HepG2 (cell line): Measurements from ENCODE around the gene SMARCA2. TPM values are rescaled to one million over a fixed set of nuclear protein-coding genes. Genes with fewer than 3 reads are reported as not detected.

Source experiments
- ATAC-seq: fragments of 200-7000 bp; cut with Tn5 transposase; 3 replicates; pipeline ENCODE4 v1.9.1; 2020; ENCODE audit warnings: mild to moderate bottlenecking, moderate library complexity
- BruUV-seq: library from RNA; stranded (reverse); fragments of 400-500 nt; replicated peaks from 2 replicates; lab custom pipeline; 2021; lab: Mats Ljungman, UMichigan
- CTCF ChIA-PET: fragments of 300-600 bp; formaldehyde crosslinking; extraction: SDS; loops from one replicate; lab custom pipeline; 2021; ENCODE audit warnings: low total read pairs, inconsistent platforms, low intra/inter-chr PET ratio; lab: Yijun Ruan, JAX
- POLR2A ChIA-PET: fragments of 350-600 bp; sonication (Branson Sonifier 250); formaldehyde crosslinking; loops from one replicate; lab custom pipeline; 2020; ENCODE audit warnings: antibody characterized with exemption, inconsistent platforms; lab: Yijun Ruan, JAX
- DNase-seq: peaks from one replicate; pipeline ENCODE4 v3.0.0-alpha.2; 2015; ENCODE audit warnings: low spot score
- FAIRE-seq: peaks from 3 replicates; lab custom pipeline; 2011; peaks lifted over from hg19 to GRCh38; lab: Jason Lieb, UNC
- H2AFZ ChIP-seq: one replicate; pipeline ENCODE4 v1.6.1; 2011; ENCODE audit warnings: low read length, inconsistent platforms
- H3K27ac ChIP-seq: fragments of 300-600 bp; 3 replicates; pipeline ENCODE4 v1.8.0; 2011; ENCODE audit warnings: mixed run types, mild to moderate bottlenecking, mixed read lengths, low read length, inconsistent platforms; ENCODE audit not compliant: insufficient read depth; ENCODE audit errors: extremely low read length
- H3K27me3 ChIP-seq, 2 experiments: fragments of 200-600 bp in 1 of 2; 2 replicates in 1 of 2; 3 replicates in 1 of 2; pipeline versions ENCODE4 v1.6.0 to v1.8.0; 2011; ENCODE audit warnings: low read length in 2 of 2, mild to moderate bottlenecking in 2 of 2, moderate library complexity in 2 of 2, inconsistent platforms in 1 of 2; ENCODE audit not compliant: insufficient read depth in 2 of 2, control insufficient read depth in 1 of 2
- H3K36me3 ChIP-seq, 2 experiments: fragments of 200-600 bp in 1 of 2; replicated peaks in 1 of 2; 2 replicates in 1 of 2; 3 replicates in 1 of 2; pipeline versions ENCODE4 v1.5.1 to v1.8.0; 2011; ENCODE audit warnings: low read length in 2 of 2, inconsistent platforms in 1 of 2; ENCODE audit not compliant: insufficient read depth in 2 of 2, control insufficient read depth in 1 of 2
- H3K4me1 ChIP-seq: 2 replicates; pipeline ENCODE4 v1.5.1; 2012; ENCODE audit warnings: low read length, inconsistent platforms; ENCODE audit not compliant: insufficient read depth
- H3K4me2 ChIP-seq: 2 replicates; pipeline ENCODE4 v1.6.0; 2011; ENCODE audit warnings: low read depth, low read length, inconsistent platforms
- H3K4me3 ChIP-seq, 3 experiments: fragments of 200-600 bp in 1 of 3; sonication (generic), shearing (Covaris generic) in 1 of 3; replicated peaks in 1 of 3; 2 replicates each; pipeline ENCODE4 v1.5.1; 2011 to 2016; ENCODE audit warnings: low read length in 3 of 3, inconsistent platforms in 2 of 3, low read depth in 2 of 3, mild to moderate bottlenecking in 2 of 3, control low read depth in 1 of 3, mixed read lengths in 1 of 3; ENCODE audit not compliant: insufficient read depth in 1 of 3
- H3K79me2 ChIP-seq: one replicate; pipeline ENCODE4 v1.6.1; 2011; ENCODE audit warnings: low read length, inconsistent platforms; ENCODE audit not compliant: insufficient read depth
- H3K9ac ChIP-seq: 2 replicates; pipeline ENCODE4 v1.6.0; 2011; ENCODE audit warnings: mild to moderate bottlenecking, low read depth, low read length, inconsistent platforms; ENCODE audit not compliant: insufficient read depth
- H3K9me3 ChIP-seq: 2 replicates; pipeline ENCODE4 v1.5.1; 2012; ENCODE audit warnings: mild to moderate bottlenecking, low read length
- H4K20me1 ChIP-seq: 2 replicates; pipeline ENCODE4 v1.6.0; 2011; ENCODE audit warnings: inconsistent platforms, mild to moderate bottlenecking, low read length, moderate library complexity; ENCODE audit not compliant: insufficient read depth
- BHLHE40 ChIP-seq: IDR thresholded peaks from 2 replicates; pipeline ENCODE4 v1.6.1; 2011; ENCODE audit warnings: low read length, improper control_type of control experiment
- CC2D1A ChIP-seq: sonication (generic); formaldehyde crosslinking; IDR thresholded peaks from 2 replicates; pipeline ENCODE4 v1.8.1; 2023; ENCODE audit warnings: mild to moderate bottlenecking, missing genetic modification reagents
- CCDC6 ChIP-seq: sonication (generic); formaldehyde crosslinking; IDR thresholded peaks from 2 replicates; pipeline ENCODE4 v1.8.1; 2022; ENCODE audit warnings: mild to moderate bottlenecking, missing genetic modification reagents, moderate library complexity
- CENPT ChIP-seq: sonication (generic); formaldehyde crosslinking; IDR thresholded peaks from 2 replicates; pipeline ENCODE4 v1.8.0; 2022; ENCODE audit warnings: low read depth, mild to moderate bottlenecking, moderate library complexity, missing genetic modification reagents
- CREM ChIP-seq, 2 experiments: sonication (generic) in 1 of 2; formaldehyde crosslinking in 1 of 2; IDR thresholded peaks; 2 replicates each; pipeline versions ENCODE4 v1.4.0 to v1.6.1; 2016 to 2020; ENCODE audit warnings: antibody characterized with exemption in 1 of 2, mild to moderate bottlenecking in 1 of 2, missing genetic modification reagents in 1 of 2
- MAFG ChIP-seq: sonication (generic); formaldehyde crosslinking; IDR thresholded peaks from 2 replicates; pipeline ENCODE4 v1.5.1; 2020; ENCODE audit warnings: mild to moderate bottlenecking, missing genetic modification reagents
- PRDM4 ChIP-seq: sonication (generic); formaldehyde crosslinking; IDR thresholded peaks from 2 replicates; pipeline ENCODE4 v1.9.0; 2021; ENCODE audit warnings: missing genetic modification reagents, borderline replicate concordance
- RFX5 ChIP-seq: IDR thresholded peaks from 2 replicates; pipeline ENCODE4 v1.6.1; 2011; ENCODE audit warnings: low read depth, low read length, improper control_type of control experiment
- YEATS4 ChIP-seq: sonication (generic); formaldehyde crosslinking; IDR thresholded peaks from 2 replicates; pipeline ENCODE4 v1.4.0; 2020; ENCODE audit warnings: missing genetic modification reagents, borderline replicate concordance
- ZNF136 ChIP-seq: sonication (generic); formaldehyde crosslinking; IDR thresholded peaks from 2 replicates; pipeline ENCODE4 v1.8.1; 2022; ENCODE audit warnings: low read depth, mild to moderate bottlenecking, moderate library complexity, missing genetic modification reagents
- ZNF530 ChIP-seq: sonication (generic); formaldehyde crosslinking; IDR thresholded peaks from 2 replicates; pipeline ENCODE4 v1.5.0; 2020; ENCODE audit warnings: low read depth, mild to moderate bottlenecking, missing genetic modification reagents
- ZNF557 ChIP-seq: sonication (generic); formaldehyde crosslinking; IDR thresholded peaks from 2 replicates; pipeline ENCODE4 v1.4.0; 2020; ENCODE audit warnings: missing genetic modification reagents
- WGBS: methylation state at CpG from one replicate; pipeline ENCODE4 v1.1.6; 2017; ENCODE audit warnings: low lambda C conversion rate; 5-methylcytosine and 5-hydroxymethylcytosine counted together
- in situ Hi-C: cut with HindIII; loops from 2 replicates; pipeline ENCODE4 v1.10.0; 2017; ENCODE audit warnings: low pct_unique_long_range_greater_than_20kb; ENCODE audit not compliant: extremely low pct_ligation_motif_present
- intact Hi-C: fragments of 100-400 bp; cut with micrococcal nuclease; formaldehyde crosslinking; loops from one replicate; pipeline ENCODE4 v1.10.0; 2022; ENCODE audit not compliant: unreplicated experiment
- polyA plus RNA-seq, 8 experiments: library from polyadenylated mRNA; depleted of rRNA in 3 of 8; stranded (reverse) in 7 of 8; unstranded in 1 of 8; fragments of >200 nt; fragmentation: Illumina TruSeq in 4 of 8; extraction: Trizol in 4 of 8; gene quantifications; 2 replicates each; pipeline versions ENCODE4 v1.2.1 to v1.2.3, GENCODE V29; 2011 to 2016; ENCODE audit warnings: low read depth in 4 of 8, missing spikeins in 1 of 8, mixed read lengths in 1 of 8; ENCODE audit not compliant: insufficient read depth in 1 of 8
- total RNA-seq, 5 experiments: library from RNA; depleted of rRNA; stranded (reverse); fragments of >200 nt; fragmentation: Illumina TruSeq; extraction: Trizol; gene quantifications; 2 replicates each; pipeline ENCODE4 v1.2.3, GENCODE V29; 2016; ENCODE audit warnings: low read depth in 1 of 5

SMARCA2 gene
- total and polyA plus RNA-seq, 2 of the 13 experiments (the other 11 are each of a cell fraction or from before 2014, with no cell fraction given), result 22.5 to 23.7 TPM

GRCh38 chr9:2086116-2086515 lies 71.0 kb downstream of the SMARCA2 start:
- ATAC-seq, result no peak
- Histone ChIP-seq H3K9ac (no peak overlapping the region), H3K4me1 (no peaks in the 10 kb centered on the region)
- TF ChIP-seq CENPT (CRISPR knock-in tag) (no peak), CREM (IDR thresholded peaks at IDR 0.05) (no peak), CREM (CRISPR knock-in tag; IDR thresholded peaks at IDR 0.05) (no peak)
- TF ChIP-seq, all 625 proteins: peak for 0
- ChIA-PET CTCF (no interaction called here), POLR2A (no interaction called here)
- in situ Hi-C loops, result loop anchor here (10.0 kb wide), 1 partner anchor 161 kb away; no protein-coding TSS in a partner anchor
- FAIRE-seq (no peak), DNase-seq (no peak)
- peaks cover 6 to 26% of the 10 kb centered on the region in 2 experiments for H3K36me3 ChIP-seq
- no peak overlapping the region for H3K27ac ChIP-seq
- BruUV-seq, result no TSS peak
- H3K4me2 ChIP-seq, result no peak overlapping the region
- intact Hi-C loops, result loop anchor here (5.0 kb wide), 2 partner anchors 164 to 214 kb away; no protein-coding TSS in a partner anchor
- no peaks in the 10 kb centered on the region for H3K27me3 ChIP-seq
- no peaks in the 10 kb centered on the region for H3K79me2 ChIP-seq
- no peaks in the 10 kb centered on the region for H4K20me1 ChIP-seq
- H2AFZ ChIP-seq, result no peak overlapping the region
- no peak overlapping the region for H3K4me3 ChIP-seq
- no peaks in the 10 kb centered on the region for H3K9me3 ChIP-seq
- WGBS, result 97% methylated on average over 5 of the region's 5 CpGs

GRCh38 chr9:2086971-2087370 lies 71.8 kb downstream of the SMARCA2 start:
- WGBS, result 85% methylated on average over 3 of the region's 3 CpGs
- no peak overlapping the region for H3K27ac ChIP-seq
- H3K4me1 ChIP-seq, result no peaks in the 10 kb centered on the region
- H3K36me3 ChIP-seq, result peaks cover 6 to 24% of the 10 kb centered on the region in 2 experiments; a peak in 4 of 5 replicates
- intact Hi-C loops, result loop anchor here (5.0 kb wide), 2 partner anchors 165 to 215 kb away; no protein-coding TSS in a partner anchor
- no peaks in the 10 kb centered on the region for H4K20me1 ChIP-seq
- no peak overlapping the region for H2AFZ ChIP-seq
- H3K4me2 ChIP-seq, result no peak overlapping the region
- FAIRE-seq, result no peak
- TF ChIP-seq RFX5, result no peak
- no peak for TF ChIP-seq CCDC6 (CRISPR knock-in tag)
- no peak for TF ChIP-seq YEATS4
- TF ChIP-seq MAFG (CRISPR knock-in tag), result no peak
- no peak for TF ChIP-seq ZNF530 (CRISPR knock-in tag)
- TF ChIP-seq BHLHE40, result no peak
- no peak for TF ChIP-seq ZNF136 (CRISPR knock-in tag)
- no peak for TF ChIP-seq CC2D1A
- no peak for TF ChIP-seq ZNF557
- TF ChIP-seq PRDM4, result no peak
- no peaks in the 10 kb centered on the region for H3K79me2 ChIP-seq
- H3K9ac ChIP-seq, result no peak overlapping the region
- H3K9me3 ChIP-seq, result no peaks in the 10 kb centered on the region
- in situ Hi-C loops, result loop anchor here (10.0 kb wide), 1 partner anchor 162 kb away; no protein-coding TSS in a partner anchor
- POLR2A ChIA-PET, result no interaction called here
- no peak for DNase-seq
- no peak overlapping the region for H3K4me3 ChIP-seq
- no TSS peak for BruUV-seq
- ATAC-seq, result no peak
- CTCF ChIA-PET, result no interaction called here
- H3K27me3 ChIP-seq, result no peaks in the 10 kb centered on the region
